ENCODE data around the gene STIM2. TPM values are rescaled to one million over a fixed set of nuclear protein-coding genes. Genes with fewer than 3 reads are reported as not detected.

Gene STIM2
- total and polyA plus RNA-seq, 2 of the 4 experiments (the other 2 are of a cell fraction) = 16.1 to 27.6 TPM

DNA sequence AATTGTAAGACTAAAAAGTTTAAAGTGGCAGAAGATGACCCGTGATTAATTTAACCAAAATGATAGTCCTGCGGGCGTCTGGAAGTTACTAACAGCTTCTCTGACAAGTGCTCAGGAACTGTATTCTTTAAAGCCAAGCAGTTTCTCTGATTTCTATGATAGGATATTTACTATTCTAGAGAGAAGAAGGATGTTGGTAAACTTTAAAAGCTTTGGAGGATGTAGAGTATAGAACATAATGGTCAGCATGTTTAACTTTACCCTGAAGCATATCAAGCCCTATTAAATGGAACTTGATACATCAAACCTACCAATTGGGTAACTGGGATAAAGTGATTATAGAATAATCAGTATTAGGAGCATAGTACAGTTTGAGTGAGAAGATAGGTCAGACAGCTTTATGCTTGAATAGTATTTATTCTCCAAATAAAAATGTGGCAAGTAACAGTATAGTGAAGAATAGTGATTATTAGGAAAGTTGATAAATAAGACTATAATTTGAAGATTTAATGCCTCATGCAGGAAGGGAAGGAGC is 1.8 kb downstream of the STIM2 start:
- H3K27ac ChIP-seq (ENCODE audit: insufficient read depth, low read length) = no peak overlapping the region
- H2AK5ac ChIP-seq (ENCODE audit: low read depth, low read length) = no peak overlapping the region
- H3K27me3 ChIP-seq (ENCODE audit: control insufficient read depth, insufficient read depth, low read length) = no peaks in the 10 kb centered on the region
- WGBS, 2 experiments (ENCODE audit: extremely low coverage in 2 of 2, insufficient read length in 1 of 2) = no CpG with 5 or more reads among the region's 3 CpGs
- no peak overlapping the region for H4K5ac ChIP-seq (ENCODE audit: low read depth, low read length)
- dilution Hi-C loops (cut with HindIII; ENCODE audit: low sequenced_read_pairs, unreplicated experiment) = no loop called here
- BruUV-seq (replicated peaks) = no TSS peak
- TF ChIP-seq NFE2L2 (IDR thresholded peaks at IDR 0.05; ENCODE audit: low read depth, low read length) = no peak
- TF ChIP-seq, protein P1, sequence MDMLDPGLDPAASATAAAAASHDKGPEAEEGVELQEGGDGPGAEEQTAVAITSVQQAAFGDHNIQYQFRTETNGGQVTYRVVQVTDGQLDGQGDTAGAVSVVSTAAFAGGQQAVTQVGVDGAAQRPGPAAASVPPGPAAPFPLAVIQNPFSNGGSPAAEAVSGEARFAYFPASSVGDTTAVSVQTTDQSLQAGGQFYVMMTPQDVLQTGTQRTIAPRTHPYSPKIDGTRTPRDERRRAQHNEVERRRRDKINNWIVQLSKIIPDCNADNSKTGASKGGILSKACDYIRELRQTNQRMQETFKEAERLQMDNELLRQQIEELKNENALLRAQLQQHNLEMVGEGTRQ (IDR thresholded peaks at IDR 0.05; ENCODE audit: low read depth, low read length) = no peak
- TF ChIP-seq MAZ (IDR thresholded peaks at IDR 0.05; ENCODE audit: borderline replicate concordance, low read depth, low read length) = no peak
- TF ChIP-seq, protein P2, sequence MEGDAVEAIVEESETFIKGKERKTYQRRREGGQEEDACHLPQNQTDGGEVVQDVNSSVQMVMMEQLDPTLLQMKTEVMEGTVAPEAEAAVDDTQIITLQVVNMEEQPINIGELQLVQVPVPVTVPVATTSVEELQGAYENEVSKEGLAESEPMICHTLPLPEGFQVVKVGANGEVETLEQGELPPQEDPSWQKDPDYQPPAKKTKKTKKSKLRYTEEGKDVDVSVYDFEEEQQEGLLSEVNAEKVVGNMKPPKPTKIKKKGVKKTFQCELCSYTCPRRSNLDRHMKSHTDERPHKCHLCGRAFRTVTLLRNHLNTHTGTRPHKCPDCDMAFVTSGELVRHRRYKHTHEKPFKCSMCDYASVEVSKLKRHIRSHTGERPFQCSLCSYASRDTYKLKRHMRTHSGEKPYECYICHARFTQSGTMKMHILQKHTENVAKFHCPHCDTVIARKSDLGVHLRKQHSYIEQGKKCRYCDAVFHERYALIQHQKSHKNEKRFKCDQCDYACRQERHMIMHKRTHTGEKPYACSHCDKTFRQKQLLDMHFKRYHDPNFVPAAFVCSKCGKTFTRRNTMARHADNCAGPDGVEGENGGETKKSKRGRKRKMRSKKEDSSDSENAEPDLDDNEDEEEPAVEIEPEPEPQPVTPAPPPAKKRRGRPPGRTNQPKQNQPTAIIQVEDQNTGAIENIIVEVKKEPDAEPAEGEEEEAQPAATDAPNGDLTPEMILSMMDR (conservative IDR thresholded peaks at IDR 0.05; ENCODE audit: low read depth, low read length) = no peak
- TF ChIP-seq CEBPB (IDR thresholded peaks at IDR 0.05; ENCODE audit: low read depth, low read length) = no peak
- TF ChIP-seq POLR2A (IDR thresholded peaks at IDR 0.05; ENCODE audit: low read depth, low read length) = no peak
- no peak for TF ChIP-seq FOS (IDR thresholded peaks at IDR 0.05; ENCODE audit: low read depth, low read length)
- no peak for TF ChIP-seq SMC3 (IDR thresholded peaks at IDR 0.05; ENCODE audit: low read depth, low read length)
- TF ChIP-seq, protein P3, sequence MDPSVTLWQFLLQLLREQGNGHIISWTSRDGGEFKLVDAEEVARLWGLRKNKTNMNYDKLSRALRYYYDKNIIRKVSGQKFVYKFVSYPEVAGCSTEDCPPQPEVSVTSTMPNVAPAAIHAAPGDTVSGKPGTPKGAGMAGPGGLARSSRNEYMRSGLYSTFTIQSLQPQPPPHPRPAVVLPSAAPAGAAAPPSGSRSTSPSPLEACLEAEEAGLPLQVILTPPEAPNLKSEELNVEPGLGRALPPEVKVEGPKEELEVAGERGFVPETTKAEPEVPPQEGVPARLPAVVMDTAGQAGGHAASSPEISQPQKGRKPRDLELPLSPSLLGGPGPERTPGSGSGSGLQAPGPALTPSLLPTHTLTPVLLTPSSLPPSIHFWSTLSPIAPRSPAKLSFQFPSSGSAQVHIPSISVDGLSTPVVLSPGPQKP (IDR thresholded peaks at IDR 0.05; ENCODE audit: borderline replicate concordance, low read depth, low read length) = no peak
- TF ChIP-seq MXI1 (IDR thresholded peaks at IDR 0.05; ENCODE audit: borderline replicate concordance, low read depth, low read length) = no peak
- TF ChIP-seq RAD21 (IDR thresholded peaks at IDR 0.05; ENCODE audit: low read length) = no peak
- TF ChIP-seq RFX5 (IDR thresholded peaks at IDR 0.05; ENCODE audit: low read depth, low read length) = no peak
- no peak for TF ChIP-seq MAFK (IDR thresholded peaks at IDR 0.05; ENCODE audit: low read depth, low read length)
- no peak for TF ChIP-seq CHD1 (IDR thresholded peaks at IDR 0.05; ENCODE audit: low read depth, low read length)
- no peak for TF ChIP-seq BHLHE40 (IDR thresholded peaks at IDR 0.05; ENCODE audit: low read depth, low read length)
- no peak for TF ChIP-seq RCOR1 (IDR thresholded peaks at IDR 0.05; ENCODE audit: insufficient replicate concordance, low read length)
- no peak for DNase-seq
- intact Hi-C loops (cut with micrococcal nuclease) = loop anchor here (5.0 to 10.0 kb wide), 2 partner anchors 280 to 538 kb away; partner anchors contain the start of genes RBPJ and TBC1D19
- in situ Hi-C loops (cut with MboI; ENCODE audit: low sequenced_read_pairs) = loop anchor here (25.0 kb wide), 1 partner anchor 525 kb away; no protein-coding TSS in a partner anchor
- H3K9ac ChIP-seq (ENCODE audit: low read depth, low read length) = no peak overlapping the region; the same call in 1 of the 2 replicates
- H3K4me2 ChIP-seq (ENCODE audit: low read depth, low read length) = peak overlapping the region; percentile 83
- peaks cover 4% of the 10 kb centered on the region for H4K20me1 ChIP-seq (ENCODE audit: insufficient read depth, low read length)
- H3K36me3 ChIP-seq (ENCODE audit: control insufficient read depth, insufficient read depth, low read length) = no peaks in the 10 kb centered on the region
- no peak overlapping the region for H2BK120ac ChIP-seq (ENCODE audit: low read depth, low read length)
- ChIA-PET POLR2A (ENCODE audit: unreplicated experiment) (no interaction called here), CTCF (interaction anchor here (0.7 to 1.2 kb wide), 3 partner anchors 13 to 147 kb away, joined by 3 to 4 read pairs (median 3); no protein-coding TSS in a partner anchor)
- H3K9me3 ChIP-seq (ENCODE audit: control insufficient read depth, insufficient read depth, low read length) = no peaks in the 10 kb centered on the region
- H3K9me1 ChIP-seq (ENCODE audit: insufficient read depth, low read length) = peaks cover 3% of the 10 kb centered on the region; the same call in 1 of the 2 replicates
- no peak overlapping the region for H3K18ac ChIP-seq (ENCODE audit: low read depth, low read length)
- no peak for ATAC-seq (ENCODE audit: low read depth)
- H3K4me3 ChIP-seq (ENCODE audit: insufficient read depth, low read depth, low read length) = peak overlapping the region; percentile 35
- no peak overlapping the region for H2AK9ac ChIP-seq (replicated peaks; ENCODE audit: low read depth, low read length, poor library complexity)
- no peak overlapping the region for H3K4ac ChIP-seq (ENCODE audit: low read depth, low read length)
- H2BK5ac ChIP-seq (ENCODE audit: low read depth, low read length, poor library complexity, severe bottlenecking) = peak overlapping the region; percentile 31
- H3K4me1 ChIP-seq (ENCODE audit: control insufficient read depth, insufficient read depth, low read length) = peaks cover 8% of the 10 kb centered on the region; the same call in 1 of the 2 replicates
- no peak overlapping the region for H4K91ac ChIP-seq (ENCODE audit: insufficient read depth, low read depth, low read length)
- H3K56ac ChIP-seq (ENCODE audit: extremely low read depth, insufficient read depth, low read length) = no peak overlapping the region
- H2BK20ac ChIP-seq (ENCODE audit: low read depth, low read length) = no peak overlapping the region
- no peak overlapping the region for H3K23ac ChIP-seq (ENCODE audit: low read depth, low read length)
- no peak overlapping the region for H2BK15ac ChIP-seq (ENCODE audit: low read depth, low read length)
- no peak overlapping the region for H4K8ac ChIP-seq (ENCODE audit: low read depth in 2 of 2, low read length in 2 of 2)
- peaks cover 14 to 32% of the 10 kb centered on the region in 2 experiments for H3K79me1 ChIP-seq (ENCODE audit: low read depth in 1 of 2, low read length in 2 of 2)
- no peak overlapping the region for H3K14ac ChIP-seq (replicated peaks; ENCODE audit: low read depth, low read length)
- no peak overlapping the region for H2AFZ ChIP-seq (replicated peaks; ENCODE audit: low read length, poor library complexity)
